ENCODE results near the gene CENPU.

Gene CENPU

DNA sequence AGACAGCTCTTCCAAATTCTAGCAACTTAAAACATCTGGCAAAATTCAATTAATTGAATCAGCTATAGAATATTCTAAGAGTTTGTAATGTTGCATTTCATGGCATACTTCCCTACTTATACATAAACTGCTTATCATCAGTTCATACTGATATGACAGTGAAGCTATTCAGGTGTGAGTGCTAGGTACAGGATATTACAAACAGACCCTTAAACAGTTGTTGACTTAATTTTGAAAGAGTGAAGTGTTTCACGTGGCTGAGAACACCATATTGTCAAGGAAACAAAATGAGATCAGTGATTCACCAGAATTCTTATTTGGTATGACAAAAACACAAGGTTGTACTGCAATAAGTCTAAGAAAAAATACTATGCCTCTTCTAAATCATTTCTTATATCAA, 27.4 kb downstream of the CENPU start:
- peak; percentile 27 for DNase-seq (ENCODE audit: low spot score)

DNA sequence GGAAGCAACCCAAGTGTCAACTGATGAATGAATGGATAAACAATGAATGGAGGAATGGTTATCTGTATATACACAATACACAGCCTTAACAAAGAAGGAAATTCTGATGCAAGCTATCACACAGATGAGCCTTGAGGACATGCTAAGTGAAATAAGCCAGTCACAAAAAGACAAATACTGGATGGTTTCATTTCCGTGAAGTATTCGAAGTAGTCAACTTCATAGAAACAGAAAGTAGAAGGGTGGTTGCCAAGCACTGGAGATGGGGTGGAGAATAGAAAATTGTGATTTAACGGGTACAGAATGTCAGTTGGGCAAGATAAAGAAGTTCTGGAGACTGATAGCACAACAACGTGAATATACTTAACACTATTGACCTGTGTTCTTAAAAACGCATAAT, 28.2 kb downstream of the CENPU start:
- DNase-seq (ENCODE audit: low spot score), result peak; percentile 51

DNA sequence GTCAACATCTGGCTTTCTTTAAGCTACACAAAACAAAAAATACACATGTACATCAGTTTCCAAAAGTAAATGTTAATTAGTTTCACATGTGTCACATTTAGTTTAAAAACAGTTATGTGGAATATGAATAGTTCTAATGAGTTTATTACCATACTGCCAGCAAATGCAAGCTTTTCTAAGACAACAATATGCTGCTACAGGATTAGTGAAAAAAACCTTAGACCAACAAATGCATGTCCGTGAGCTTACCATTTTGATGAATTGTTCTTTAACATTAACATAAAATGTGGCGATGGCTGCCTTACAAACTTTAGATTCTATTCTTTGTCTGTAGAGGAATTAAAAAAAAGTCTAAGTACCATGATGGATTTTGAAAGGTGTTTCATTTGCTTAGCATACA, 31.8 kb downstream of the CENPU start:
- DNase-seq (ENCODE audit: low spot score), result no peak

DNA sequence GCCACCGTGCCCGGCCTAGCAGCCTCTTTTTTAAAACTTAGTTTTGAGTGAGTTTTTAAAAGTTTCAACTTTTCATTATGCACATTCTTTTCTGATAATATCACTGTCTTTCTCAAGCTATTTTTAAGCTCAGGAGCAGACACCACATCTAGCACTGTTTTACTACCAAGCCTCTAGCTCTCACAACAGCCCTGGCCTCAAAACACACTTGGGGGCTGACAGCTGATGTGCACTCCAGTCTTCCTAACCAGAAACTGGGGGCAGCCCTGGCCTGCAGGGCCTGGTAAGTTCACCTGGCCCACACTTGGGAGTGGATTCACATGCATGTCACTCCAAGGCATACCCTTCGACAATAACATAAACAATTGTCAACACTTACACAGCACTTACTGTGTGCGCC, 34.0 kb downstream of the CENPU start:
- no peak for DNase-seq (ENCODE audit: low spot score)

DNA sequence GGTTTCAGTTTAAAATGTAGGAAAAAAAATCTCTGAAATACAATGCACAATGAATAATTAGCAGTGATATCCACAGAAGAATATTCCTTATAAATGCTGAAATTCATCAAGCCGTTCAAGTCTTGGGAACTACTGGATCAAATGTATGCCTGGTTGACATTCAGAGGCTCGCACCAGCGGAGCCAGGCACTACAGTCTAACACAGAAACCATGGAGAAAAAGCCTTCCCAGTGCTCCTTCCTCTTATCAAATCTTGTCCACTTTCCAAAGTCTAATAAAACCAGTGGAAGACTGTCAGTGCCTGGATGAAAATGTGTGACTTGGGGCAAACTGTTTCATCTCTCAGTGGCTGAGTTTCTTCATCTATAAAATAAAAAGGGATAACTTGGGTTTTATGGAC, 35.9 kb downstream of the CENPU start:
- DNase-seq (ENCODE audit: low spot score), result no peak

DNA sequence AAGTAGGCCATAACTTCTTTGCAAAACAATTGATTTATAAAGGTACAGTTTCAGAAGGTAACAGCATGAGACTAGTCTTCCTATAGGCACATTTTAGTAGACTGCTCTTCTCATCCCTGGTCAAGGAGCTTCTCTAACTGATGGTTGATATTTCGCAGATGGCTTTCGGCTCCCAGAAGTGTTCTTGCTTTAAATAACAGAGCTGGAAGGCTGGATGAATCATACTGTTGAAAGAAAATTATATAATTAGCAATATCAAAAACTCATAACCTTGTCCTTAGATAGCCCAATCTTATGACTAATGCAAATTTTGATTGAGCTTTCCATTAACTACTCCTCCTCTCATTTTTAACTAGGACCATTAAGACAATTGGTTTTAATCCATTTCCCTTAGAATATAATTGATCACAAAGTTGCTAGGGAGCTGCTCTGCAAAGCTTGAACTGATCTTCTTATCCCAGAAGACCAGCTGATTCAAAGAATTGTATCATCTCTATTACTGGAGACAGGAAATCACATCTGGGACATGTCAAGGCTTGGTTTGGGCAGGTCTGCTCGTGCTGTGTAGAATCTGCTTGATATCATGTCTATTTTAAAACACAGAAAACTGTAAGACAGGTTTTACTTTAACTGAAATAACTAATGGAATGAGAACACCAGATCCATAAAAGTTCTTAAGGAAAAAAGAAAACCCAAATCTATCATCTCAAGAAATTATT, 38.6 kb downstream of the CENPU start:
- no peak for DNase-seq (ENCODE audit: low spot score)

DNA sequence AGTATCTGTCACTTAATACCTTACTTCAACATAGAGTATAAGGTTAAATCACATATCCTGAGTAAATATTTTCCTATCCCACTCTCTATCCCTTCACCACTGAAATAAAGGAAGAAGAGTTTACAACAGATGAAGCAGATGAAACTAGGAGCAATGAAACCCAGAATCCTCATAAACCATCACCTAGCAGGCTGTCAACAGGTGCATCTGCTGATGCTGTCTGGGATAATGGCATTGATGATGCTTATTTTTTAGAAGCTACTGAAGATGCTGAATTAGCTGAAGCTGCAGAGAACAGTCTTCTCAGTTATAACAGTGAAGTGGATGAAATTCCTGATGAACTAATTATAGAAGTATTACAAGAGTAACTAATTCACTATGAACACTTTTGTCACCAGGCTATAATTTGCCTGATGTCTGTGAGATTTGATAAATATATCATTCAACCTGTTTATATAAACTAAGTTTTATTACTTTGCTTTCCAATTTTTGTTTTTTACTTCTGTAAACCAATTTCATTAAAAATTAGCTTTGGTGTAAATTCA, 39.4 kb downstream of the CENPU start:
- no peak for DNase-seq (ENCODE audit: low spot score)

DNA sequence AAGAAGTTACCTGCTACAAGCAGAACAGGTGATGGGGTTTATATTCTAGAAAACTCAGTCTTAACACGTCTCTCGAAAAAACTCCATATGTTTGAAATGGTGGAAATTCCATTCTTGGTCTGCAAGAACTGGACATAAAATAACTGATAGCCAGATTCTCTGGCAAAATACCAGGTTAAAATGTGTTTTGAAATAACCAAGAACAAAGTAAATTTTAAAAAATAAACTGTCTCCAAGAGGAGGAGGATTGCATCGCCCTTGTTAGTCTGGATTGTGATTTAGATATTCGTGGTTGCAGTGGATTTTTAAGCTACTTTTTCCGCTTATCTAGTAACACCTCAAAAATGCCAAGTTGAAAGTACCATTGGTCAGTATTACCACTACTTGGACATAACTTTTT, 40.8 kb downstream of the CENPU start:
- no peak for DNase-seq (ENCODE audit: low spot score)

DNA sequence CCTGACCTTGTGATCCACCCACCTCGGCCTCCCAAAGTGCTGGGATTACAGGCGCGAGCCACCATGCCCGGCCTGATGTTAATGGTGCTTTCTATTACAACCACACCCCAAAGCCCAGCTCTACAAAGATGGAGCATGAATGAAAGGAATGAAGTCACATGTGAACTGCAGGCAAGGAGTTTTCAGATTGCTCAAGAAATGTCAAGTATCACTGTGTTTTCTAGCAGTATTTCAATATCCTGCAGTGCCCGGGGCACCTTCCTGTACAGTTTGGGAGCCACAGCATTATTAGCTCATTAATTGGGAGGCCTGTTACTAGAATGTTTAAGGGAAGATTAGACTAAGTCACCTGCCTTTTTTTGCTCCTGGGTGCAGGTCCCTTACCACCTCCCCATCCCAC, 44.2 kb downstream of the CENPU start:
- DNase-seq (ENCODE audit: low spot score), result no peak

DNA sequence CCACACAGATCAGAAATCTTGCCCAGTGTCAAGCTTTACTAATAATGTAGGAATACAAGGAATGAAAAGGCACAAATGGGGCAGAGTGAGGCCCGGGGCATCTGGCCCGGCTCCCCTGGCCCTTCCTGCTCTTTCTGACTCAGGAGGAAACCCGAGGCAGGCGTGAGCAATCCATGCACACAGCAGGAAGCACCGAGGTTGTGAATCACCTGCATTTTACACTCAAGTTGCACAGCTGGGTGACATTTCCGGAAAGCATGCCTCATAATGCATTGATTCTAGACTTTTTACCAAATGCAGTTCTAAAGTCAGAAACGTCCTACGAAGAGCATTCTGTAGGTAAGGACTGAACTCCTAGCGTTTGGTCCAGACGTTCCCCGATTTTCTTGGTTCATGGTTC, 45.4 kb downstream of the CENPU start:
- peak; percentile 42 for DNase-seq (ENCODE audit: low spot score)

DNA sequence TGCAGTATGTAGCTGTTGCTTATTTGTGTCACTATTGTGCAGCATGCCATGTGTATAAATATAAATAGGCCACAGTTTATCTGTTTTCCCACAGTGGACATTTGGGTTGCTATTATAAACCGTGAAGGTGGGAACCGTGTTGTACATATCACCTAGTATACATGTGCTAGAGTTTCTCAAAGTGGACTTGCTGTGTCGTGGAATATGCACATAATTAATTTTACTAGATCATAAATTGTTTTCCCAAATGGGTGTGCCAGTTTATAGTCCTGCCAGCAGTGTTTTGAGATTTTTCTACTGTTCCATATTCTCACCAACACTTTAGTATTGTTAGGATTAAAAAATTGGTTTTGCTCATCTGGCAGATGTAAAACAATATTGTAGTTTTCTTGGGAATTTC, 45.9 kb downstream of the CENPU start:
- no peak for DNase-seq (ENCODE audit: low spot score)

DNA sequence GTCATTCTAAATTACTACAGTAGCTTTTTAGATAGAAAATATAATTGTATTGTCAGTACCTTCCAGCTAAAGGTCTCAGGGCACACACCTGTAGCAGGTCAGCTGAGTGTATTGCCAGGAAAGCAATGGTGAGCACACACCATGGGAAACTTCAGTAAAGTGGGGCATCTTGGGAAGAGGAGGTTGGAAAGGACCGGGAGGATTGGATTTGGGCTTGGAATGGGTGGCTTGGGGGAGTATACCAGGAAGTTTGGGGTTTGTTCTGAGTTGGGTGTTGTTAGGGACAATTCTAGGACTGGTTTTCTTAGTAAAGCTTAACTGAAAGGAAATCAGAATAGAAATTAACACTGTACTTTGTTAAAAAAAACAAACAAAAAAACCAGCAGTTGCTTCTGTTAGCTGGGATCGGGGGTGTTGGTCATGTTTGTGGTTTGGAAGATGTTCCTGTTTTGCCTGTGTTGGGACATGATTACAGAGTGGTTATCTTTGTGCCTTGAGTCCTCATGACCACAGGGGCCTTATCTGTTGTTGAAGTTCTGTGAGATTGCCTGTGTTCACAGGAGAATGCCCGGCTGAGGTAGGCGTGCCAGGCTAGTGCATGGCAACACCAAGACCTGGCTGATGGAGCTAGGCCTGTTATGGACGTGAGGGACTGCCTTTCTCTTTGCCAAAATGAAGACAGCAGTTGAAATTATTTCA, 49.3 kb downstream of the CENPU start:
- no peak for DNase-seq (ENCODE audit: low spot score)

DNA sequence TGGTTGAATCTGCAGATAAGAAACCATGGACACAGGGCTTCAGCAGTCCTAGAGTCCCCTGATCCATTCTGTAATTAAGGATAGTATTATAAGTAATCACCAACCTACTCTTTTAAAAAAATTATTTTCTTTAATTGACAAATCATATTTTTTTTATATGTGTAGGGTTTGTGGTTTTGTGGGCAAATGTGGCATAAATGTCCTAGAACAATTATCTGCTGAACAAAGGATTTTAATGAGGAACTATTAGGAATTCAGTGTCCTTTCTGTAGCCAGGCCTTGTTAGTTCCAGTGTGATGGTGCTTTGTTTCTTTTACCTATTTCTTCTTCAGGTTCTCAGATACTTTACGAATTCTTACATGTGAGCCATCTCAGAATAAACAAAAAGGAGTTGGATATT, 52.0 kb downstream of the CENPU start:
- no peak for DNase-seq (ENCODE audit: low spot score)

DNA sequence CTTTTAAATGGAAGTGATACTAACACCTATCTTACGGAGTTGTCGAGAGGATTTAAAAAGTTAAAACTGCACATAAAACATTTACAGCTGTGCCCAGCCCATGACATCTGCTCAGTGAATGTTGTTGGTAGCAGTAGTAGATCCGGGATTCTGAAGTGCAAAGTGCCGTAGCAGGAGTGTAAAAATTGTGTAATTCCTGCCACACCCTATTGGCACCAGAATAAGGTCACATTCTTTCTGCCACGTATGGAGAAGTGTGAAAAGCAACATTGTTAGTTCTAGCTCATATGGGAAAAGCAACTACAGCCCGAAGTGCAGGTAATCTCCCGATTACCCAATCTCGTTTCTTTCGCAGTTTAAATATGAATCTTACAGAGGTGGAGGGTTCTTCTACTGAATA, 53.2 kb downstream of the CENPU start:
- no peak for DNase-seq (ENCODE audit: low spot score)

DNA sequence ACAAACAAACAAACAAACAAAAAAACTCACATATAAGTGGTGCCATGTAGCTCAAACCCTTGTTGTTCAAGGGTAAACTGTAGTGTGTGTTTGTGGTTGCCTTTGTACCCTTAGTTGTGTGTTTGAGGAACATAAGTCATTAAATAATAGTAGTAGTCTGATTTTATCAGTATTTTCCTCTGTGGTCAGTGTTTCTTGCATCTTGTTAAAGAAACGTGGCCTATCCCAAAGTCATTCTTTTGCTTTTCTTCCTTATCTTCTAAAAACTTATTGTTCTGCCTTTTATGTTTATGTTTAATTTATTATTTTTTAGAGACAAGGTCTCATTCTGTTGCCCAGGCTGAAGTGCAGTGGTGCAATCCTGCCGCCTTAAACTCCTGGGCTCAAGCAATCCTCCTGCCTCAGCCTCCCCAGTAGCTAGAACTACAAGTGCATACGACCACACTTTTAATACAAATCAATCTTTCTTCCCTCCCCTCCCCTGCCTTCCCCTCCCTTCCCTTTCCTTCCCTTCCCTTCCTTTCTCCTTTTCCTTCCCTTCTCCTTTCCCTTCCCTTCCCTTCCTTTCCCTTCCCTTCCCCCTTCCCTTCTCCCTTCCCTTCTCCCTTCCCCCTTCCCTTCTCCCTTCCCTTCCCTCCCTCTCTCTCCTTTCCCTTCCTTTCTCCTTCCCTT, 57.9 kb downstream of the CENPU start:
- no peak for DNase-seq (ENCODE audit: low spot score)

DNA sequence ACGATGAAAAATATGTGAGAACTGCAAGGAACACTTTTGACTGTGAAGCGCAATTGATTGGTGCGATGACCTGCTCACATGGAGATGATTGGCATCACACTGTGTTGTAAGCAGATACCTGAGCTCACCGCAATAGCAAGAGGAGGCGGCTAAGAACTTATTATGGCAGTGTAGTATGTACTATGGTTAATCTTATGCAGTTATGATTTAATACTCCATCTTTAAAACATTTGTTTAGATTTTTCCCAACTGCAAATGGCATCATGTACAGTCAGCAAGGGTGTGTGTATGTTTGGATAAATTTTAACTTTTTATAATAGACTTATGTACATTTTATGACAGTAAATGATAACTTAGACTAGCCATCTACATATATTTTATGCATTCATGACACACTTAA, 58.9 kb downstream of the CENPU start:
- no peak for DNase-seq (ENCODE audit: low spot score)

DNA sequence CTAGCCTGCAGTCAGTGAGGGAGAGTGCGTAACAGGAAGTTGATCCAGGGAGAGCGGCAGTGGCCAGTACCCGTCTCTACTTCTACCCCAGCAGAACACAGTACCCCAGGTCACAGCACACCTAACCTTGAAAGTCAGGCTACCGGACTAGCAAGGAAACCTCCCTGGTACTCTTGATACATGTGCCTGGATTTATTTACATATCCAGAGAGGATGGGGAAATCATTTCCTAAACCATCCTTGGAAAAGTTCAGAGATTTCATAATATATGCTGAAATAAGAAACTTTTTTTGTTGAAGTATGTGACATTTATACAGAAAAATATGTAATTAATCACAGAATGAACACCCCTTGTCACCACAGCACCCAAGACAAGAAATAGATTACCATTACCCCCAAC, 59.9 kb downstream of the CENPU start:
- no peak for DNase-seq (ENCODE audit: low spot score)

DNA sequence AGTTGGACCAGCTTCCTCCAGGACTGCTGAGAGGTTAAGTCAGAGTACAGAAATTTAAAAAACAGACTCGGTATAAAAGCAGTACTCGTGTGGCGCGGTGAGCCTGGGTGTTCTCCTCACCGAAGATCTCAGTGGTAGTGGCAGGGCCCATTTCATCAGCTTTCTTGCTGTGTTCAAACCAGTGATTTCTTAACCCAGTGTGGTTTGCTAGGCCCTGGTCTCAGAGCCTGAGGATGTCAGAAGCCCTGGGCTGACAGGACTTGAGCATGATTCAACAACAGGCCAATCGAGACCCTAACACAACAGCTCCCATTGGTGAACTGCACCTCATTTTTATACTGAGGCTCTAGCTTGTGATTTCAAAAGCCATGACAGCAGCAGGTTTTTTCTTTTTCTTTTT, 61.2 kb downstream of the CENPU start:
- no peak for DNase-seq (ENCODE audit: low spot score)

DNA sequence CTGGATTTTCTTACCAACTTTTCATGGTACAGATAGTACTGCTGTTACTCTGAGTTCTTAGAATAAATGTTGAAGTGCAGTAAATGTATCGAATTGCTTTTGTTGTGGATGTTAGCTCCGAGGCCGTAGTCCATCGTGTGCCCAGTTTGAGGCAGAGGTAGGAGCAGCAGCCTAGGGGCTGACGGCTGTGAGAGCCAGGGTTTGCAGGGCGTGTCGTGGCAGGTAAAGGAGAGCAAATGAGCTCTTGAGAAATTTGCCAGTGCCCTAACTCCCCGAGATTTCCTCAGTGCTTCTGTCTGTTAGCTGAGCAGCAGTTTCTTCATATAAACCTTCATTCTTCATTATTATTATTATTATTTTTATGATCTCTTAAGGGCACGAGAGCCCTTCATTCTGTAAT, 62.8 kb downstream of the CENPU start:
- DNase-seq (ENCODE audit: low spot score), result no peak

DNA sequence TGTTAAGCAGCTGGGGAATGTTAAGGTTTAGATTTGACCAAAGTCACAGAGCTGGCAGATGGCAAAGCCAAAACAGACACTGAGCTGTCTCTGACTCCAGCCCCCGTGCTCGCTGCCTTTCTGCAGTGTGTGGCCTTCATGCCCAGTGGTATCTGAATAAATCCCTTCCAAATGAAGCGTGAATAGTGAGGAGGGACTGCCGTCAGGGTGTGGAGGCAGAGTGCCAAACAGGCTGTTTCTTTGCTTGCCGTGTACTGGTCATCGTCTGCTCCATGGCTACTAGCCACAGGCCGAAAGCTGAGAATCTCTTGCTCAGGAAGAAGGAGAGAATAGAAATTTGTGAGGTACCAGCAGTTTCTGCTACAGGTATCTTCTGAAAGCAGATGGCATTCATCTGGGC, 64.6 kb downstream of the CENPU start:
- DNase-seq (ENCODE audit: low spot score), result no peak

DNA sequence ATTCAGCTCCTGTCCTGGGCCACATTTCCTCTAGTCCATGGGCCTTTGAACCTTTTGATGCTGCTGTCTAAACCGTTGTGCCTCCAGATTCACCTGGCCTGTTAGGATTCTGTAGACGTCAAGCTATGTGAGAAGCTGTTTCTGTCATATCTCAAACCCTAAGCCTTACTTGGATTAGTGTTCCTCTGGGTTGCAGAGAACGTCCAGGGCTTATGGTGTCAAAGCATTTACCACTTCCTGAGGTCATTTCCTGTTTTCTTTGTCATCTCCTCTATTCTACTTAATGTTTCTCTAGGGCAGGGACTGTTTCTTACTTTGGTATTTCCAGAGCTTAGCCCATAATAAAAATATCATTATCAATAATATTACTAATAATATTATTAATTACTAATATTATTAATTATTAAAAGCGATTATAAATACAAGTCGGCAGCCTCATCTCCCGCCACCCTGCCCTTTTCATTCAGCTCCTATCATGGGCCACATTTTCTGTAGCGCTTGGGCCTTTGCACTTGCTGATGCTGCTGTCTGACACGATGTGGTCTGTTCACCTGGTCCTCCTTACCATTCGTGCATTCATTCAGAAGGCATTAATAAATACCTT, 65.3 kb downstream of the CENPU start:
- DNase-seq (ENCODE audit: low spot score), result peak; percentile 57

DNA sequence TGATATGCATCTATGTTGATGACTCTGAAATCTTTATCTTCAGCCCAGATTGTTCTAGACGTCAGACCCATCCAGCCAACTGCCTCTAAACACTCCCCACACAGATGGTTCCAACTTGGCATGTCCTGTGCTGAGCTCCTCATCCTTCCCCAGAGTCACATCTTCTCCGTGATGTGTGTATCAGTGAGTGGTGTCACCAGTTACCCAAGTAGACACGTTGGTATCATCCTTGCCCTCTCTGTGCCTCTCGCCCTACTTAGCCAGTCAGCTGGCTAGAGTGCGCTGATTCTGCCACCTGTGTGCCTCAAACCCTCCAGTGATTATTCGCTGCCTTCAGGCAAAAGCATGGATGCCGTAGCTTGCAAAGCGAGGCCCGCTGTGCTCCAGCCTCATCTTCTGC, 65.8 kb downstream of the CENPU start:
- DNase-seq (ENCODE audit: low spot score), result no peak

DNA sequence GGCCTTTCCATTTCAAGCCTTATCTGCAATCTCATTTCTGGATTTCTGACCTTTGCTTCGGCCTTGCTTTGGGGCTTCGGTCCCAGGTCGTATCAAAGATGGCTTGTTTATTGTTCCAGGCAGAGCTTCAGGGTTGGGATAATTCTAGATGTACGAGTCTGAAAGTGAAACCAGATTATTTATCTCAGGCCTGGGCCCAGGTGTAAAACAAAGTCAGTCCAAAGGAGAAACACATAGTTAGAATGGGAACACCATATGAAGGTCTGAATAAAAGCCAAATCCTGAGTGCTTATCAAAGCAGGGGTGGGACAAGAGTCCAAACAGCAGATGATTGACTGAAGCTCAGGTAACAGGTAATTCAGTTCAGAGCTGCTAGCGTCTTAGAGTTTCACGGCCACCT, 67.2 kb downstream of the CENPU start:
- no peak for DNase-seq (ENCODE audit: low spot score)
